Endothelial cell of umbilical vein (primary cell): Measurements from ENCODE around the gene TCIRG1. TPM values are rescaled to one million over a fixed set of nuclear protein-coding genes. Genes with fewer than 3 reads are reported as not detected.

Experiments used
- BruUV-seq: library from RNA; stranded (reverse); fragments of 400-500 nt; replicated peaks from 2 replicates; lab custom pipeline; 2021; lab: Mats Ljungman, UMichigan
- CTCF ChIA-PET: fragments of 300-600, 350-600 bp; sonication (Branson Sonifier 250); formaldehyde crosslinking; loops from one replicate; lab custom pipeline; 2021; ENCODE audit warnings: antibody characterized with exemption, inconsistent platforms; lab: Charles Lee
- POLR2A ChIA-PET: fragments of 300-600, 350-600 bp; sonication (Branson Sonifier 250); formaldehyde crosslinking; loops from one replicate; lab custom pipeline; 2021; ENCODE audit warnings: antibody characterized with exemption, inconsistent platforms; lab: Charles Lee
- DNase-seq: peaks from one replicate; pipeline ENCODE4 v3.0.0-alpha.2; 2011; ENCODE audit warnings: low read depth, low spot score
- FAIRE-seq: peaks from 2 replicates; lab custom pipeline; 2011; peaks lifted over from hg19 to GRCh38; lab: Jason Lieb, UNC
- H2AFZ ChIP-seq: 2 replicates; pipeline ENCODE4 v1.6.0; 2012; ENCODE audit warnings: low read depth, low read length, control low read depth, inconsistent platforms
- H3K27ac ChIP-seq: 2 replicates; pipeline ENCODE4 v1.5.1; 2011; ENCODE audit warnings: low read depth, mild to moderate bottlenecking, control low read depth, low read length, moderate library complexity; ENCODE audit not compliant: insufficient read depth
- H3K27me3 ChIP-seq, 2 experiments: 2 replicates each; pipeline versions ENCODE4 v1.6.0 to v1.6.1; 2011; ENCODE audit warnings: low read length in 2 of 2, mixed read lengths in 1 of 2; ENCODE audit not compliant: control insufficient read depth in 2 of 2, insufficient read depth in 2 of 2
- H3K36me3 ChIP-seq, 2 experiments: 2 replicates in 1 of 2; 3 replicates in 1 of 2; pipeline ENCODE4 v1.5.1; 2011; ENCODE audit warnings: low read length in 2 of 2, mild to moderate bottlenecking in 1 of 2, moderate library complexity in 1 of 2; ENCODE audit not compliant: control insufficient read depth in 2 of 2, insufficient read depth in 2 of 2; ENCODE audit errors: extremely low read depth in 1 of 2
- H3K4me1 ChIP-seq: 3 replicates; pipeline ENCODE4 v1.5.1; 2011; ENCODE audit warnings: mild to moderate bottlenecking, low read length; ENCODE audit not compliant: control insufficient read depth, insufficient read depth; ENCODE audit errors: extremely low read depth
- H3K4me2 ChIP-seq: 2 replicates; pipeline ENCODE4 v1.6.1; 2011; ENCODE audit warnings: low read length, control low read depth, mixed read lengths; ENCODE audit not compliant: insufficient read depth
- H3K4me3 ChIP-seq, 3 experiments: fragments of 200-600 bp in 1 of 3; sonication (generic), shearing (Covaris generic) in 1 of 3; replicated peaks in 1 of 3; 2 replicates each; pipeline ENCODE4 v1.5.1; 2011 to 2016; ENCODE audit warnings: control low read depth in 3 of 3, low read length in 3 of 3, mild to moderate bottlenecking in 2 of 3, inconsistent platforms in 1 of 3, low read depth in 1 of 3, moderate library complexity in 1 of 3; ENCODE audit not compliant: insufficient read depth in 1 of 3
- H3K79me2 ChIP-seq: 2 replicates; pipeline ENCODE4 v1.6.0; 2012; ENCODE audit warnings: low read length, inconsistent platforms; ENCODE audit not compliant: control insufficient read depth, insufficient read depth
- H3K9ac ChIP-seq: replicated peaks from 2 replicates; pipeline ENCODE3; 2011; ENCODE audit warnings: low read length, control low read depth; ENCODE audit not compliant: insufficient read depth; ENCODE audit errors: extremely low read depth
- H3K9me1 ChIP-seq: replicated peaks from 3 replicates; pipeline ENCODE4 v1.6.0; 2011; ENCODE audit warnings: mild to moderate bottlenecking, low read length; ENCODE audit not compliant: control insufficient read depth, insufficient read depth; ENCODE audit errors: extremely low read depth
- H3K9me3 ChIP-seq: replicated peaks from 2 replicates; pipeline ENCODE4 v1.5.1; 2012; ENCODE audit warnings: low read length, inconsistent platforms; ENCODE audit not compliant: control insufficient read depth, insufficient read depth
- H4K20me1 ChIP-seq: replicated peaks from 2 replicates; pipeline ENCODE3; 2011; ENCODE audit warnings: mild to moderate bottlenecking, low read length; ENCODE audit not compliant: control insufficient read depth, insufficient read depth; ENCODE audit errors: extremely low read depth
- EZH2 ChIP-seq: IDR thresholded peaks from 2 replicates; pipeline ENCODE4 v1.6.1; 2012; ENCODE audit warnings: borderline replicate concordance, low read depth, mild to moderate bottlenecking, moderate library complexity, low read length, inconsistent platforms; ENCODE audit not compliant: severe bottlenecking
- FOS ChIP-seq: IDR thresholded peaks from 2 replicates; pipeline ENCODE4 v1.6.1; 2011; ENCODE audit warnings: mild to moderate bottlenecking, low read length, moderate library complexity, borderline replicate concordance; ENCODE audit not compliant: insufficient read depth
- GATA2 ChIP-seq: IDR thresholded peaks from 2 replicates; pipeline ENCODE4 v1.7.0; 2011; ENCODE audit warnings: low read depth, mild to moderate bottlenecking, moderate library complexity, mixed read lengths, low read length; ENCODE audit not compliant: insufficient read length, insufficient read depth
- JUN ChIP-seq: IDR thresholded peaks from 2 replicates; pipeline ENCODE4 v1.6.1; 2011; ENCODE audit warnings: borderline replicate concordance, low read depth; ENCODE audit not compliant: insufficient read length, insufficient read depth
- MYC ChIP-seq: IDR thresholded peaks from one replicate; pipeline ENCODE4 v1.6.1; 2011; ENCODE audit warnings: mild to moderate bottlenecking, low read depth, low read length
- POLR2A ChIP-seq: IDR thresholded peaks from 2 replicates; pipeline ENCODE4 v1.6.1; 2012; ENCODE audit warnings: low read depth, mild to moderate bottlenecking, control low read depth, low read length
- POLR2AphosphoS5 ChIP-seq: IDR thresholded peaks from 2 replicates; pipeline ENCODE4 v1.6.1; 2012; ENCODE audit warnings: low read depth, mild to moderate bottlenecking, control low read depth, low read length, moderate library complexity; ENCODE audit not compliant: insufficient read depth
- dilution Hi-C: fragments of 300-500 bp; cut with MboI; formaldehyde crosslinking; loops from one replicate; pipeline ENCODE4 v1.15.0; 2019; ENCODE audit warnings: low sequenced_read_pairs; ENCODE audit not compliant: extremely low pct_ligation_motif_present
- intact Hi-C: fragments of 100-400 bp; cut with micrococcal nuclease; formaldehyde crosslinking; loops from one replicate; pipeline ENCODE4 v1.10.0; 2022
- polyA plus RNA-seq, 4 experiments: library from polyadenylated mRNA; depleted of rRNA in 3 of 4; stranded (reverse) in 3 of 4; unstranded in 1 of 4; fragments of >200 nt; gene quantifications; 2 replicates each; pipeline versions ENCODE4 v1.2.1 to v1.2.3, GENCODE V29; 2011 to 2012; ENCODE audit warnings: missing spikeins in 1 of 4
- total RNA-seq: library from RNA; stranded (reverse); gene quantifications from 2 replicates; pipeline ENCODE4 v1.2.3, GENCODE V29; 2021
- TF ChIP-seq, protein P1 (sequence below), 2 donors: IDR thresholded peaks; 1 replicate in 1 of 2; 2 replicates in 1 of 2; pipeline ENCODE4 v1.5.1; 2011; ENCODE audit warnings: low read length in 2 of 2, mild to moderate bottlenecking in 2 of 2, moderate library complexity in 2 of 2, control low read depth in 1 of 2, inconsistent platforms in 1 of 2, low read depth in 1 of 2; ENCODE audit not compliant: insufficient read depth in 1 of 2; ENCODE audit errors: extremely low read depth in 1 of 2
- TF ChIP-seq, protein P2 (sequence below): IDR thresholded peaks from 2 replicates; pipeline ENCODE4 v1.6.1; 2011; ENCODE audit not compliant: insufficient read depth, insufficient read length

TCIRG1 gene
- total and polyA plus RNA-seq, 2 donors (not counting 3 experiments of a cell fraction or from before 2014, with no cell fraction given), result 134 to 183 TPM

DNA sequence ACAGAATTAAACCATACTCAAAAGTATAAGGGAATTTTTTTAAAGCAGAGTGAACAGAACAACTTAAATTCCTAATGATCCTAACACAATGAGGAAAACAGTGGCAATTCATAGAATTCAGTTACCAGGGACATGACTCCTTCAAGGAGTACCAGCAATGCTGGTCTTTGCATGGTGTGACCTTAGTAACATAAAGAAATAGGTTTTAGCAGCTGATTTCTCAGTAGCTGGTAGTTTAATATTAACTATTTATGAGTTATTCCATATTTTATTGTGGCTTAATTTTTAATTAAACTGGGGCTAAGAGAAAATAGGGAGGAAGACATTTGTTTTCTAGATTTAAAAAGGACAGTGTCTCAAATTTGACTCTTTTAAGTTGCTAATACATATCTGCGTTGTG lies 51.5 kb downstream of the TCIRG1 start:
- Histone ChIP-seq H3K9ac (no peak overlapping the region), H3K9me3 (no peaks in the 10 kb centered on the region), H3K4me3 (no peak overlapping the region), H4K20me1 (no peaks in the 10 kb centered on the region), H3K27me3 (no peaks in the 10 kb centered on the region), H3K79me2 (no peaks in the 10 kb centered on the region), H2AFZ (no peak overlapping the region), H3K4me2 (no peak overlapping the region), H3K4me1 (no peaks in the 10 kb centered on the region), H3K27ac (no peak overlapping the region), H3K36me3 (no peaks in the 10 kb centered on the region), H3K9me1 (no peaks in the 10 kb centered on the region)
- intact Hi-C loops, result no loop called here
- DNase-seq (no peak), FAIRE-seq (no peak)
- dilution Hi-C loops, result no loop called here
- ChIA-PET CTCF (interaction anchor here (1.2 to 2.0 kb wide), 2 partner anchors 18 to 119 kb away, joined by 3 to 4 read pairs; no protein-coding TSS in a partner anchor), POLR2A (no interaction called here)
- BruUV-seq, result no TSS peak
- TF ChIP-seq, protein P1, sequence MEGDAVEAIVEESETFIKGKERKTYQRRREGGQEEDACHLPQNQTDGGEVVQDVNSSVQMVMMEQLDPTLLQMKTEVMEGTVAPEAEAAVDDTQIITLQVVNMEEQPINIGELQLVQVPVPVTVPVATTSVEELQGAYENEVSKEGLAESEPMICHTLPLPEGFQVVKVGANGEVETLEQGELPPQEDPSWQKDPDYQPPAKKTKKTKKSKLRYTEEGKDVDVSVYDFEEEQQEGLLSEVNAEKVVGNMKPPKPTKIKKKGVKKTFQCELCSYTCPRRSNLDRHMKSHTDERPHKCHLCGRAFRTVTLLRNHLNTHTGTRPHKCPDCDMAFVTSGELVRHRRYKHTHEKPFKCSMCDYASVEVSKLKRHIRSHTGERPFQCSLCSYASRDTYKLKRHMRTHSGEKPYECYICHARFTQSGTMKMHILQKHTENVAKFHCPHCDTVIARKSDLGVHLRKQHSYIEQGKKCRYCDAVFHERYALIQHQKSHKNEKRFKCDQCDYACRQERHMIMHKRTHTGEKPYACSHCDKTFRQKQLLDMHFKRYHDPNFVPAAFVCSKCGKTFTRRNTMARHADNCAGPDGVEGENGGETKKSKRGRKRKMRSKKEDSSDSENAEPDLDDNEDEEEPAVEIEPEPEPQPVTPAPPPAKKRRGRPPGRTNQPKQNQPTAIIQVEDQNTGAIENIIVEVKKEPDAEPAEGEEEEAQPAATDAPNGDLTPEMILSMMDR (IDR thresholded peaks at IDR 0.05; ENCODE audit: extremely low read depth in 1 of 2, insufficient read depth in 1 of 2, low read depth in 1 of 2, low read length in 2 of 2), result no peak
- TF ChIP-seq JUN, result no peak
- TF ChIP-seq, protein P2, sequence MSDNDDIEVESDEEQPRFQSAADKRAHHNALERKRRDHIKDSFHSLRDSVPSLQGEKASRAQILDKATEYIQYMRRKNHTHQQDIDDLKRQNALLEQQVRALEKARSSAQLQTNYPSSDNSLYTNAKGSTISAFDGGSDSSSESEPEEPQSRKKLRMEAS, result no peak
- no peak for TF ChIP-seq GATA2
- no peak for TF ChIP-seq POLR2A
- no peak for TF ChIP-seq EZH2
- no peak for TF ChIP-seq MYC
- no peak for TF ChIP-seq POLR2AphosphoS5
- no peak for TF ChIP-seq FOS
